Keratinocyte (primary cell): Measurements from ENCODE around the gene INPP5B. TPM values are rescaled to one million over a fixed set of nuclear protein-coding genes. Genes with fewer than 3 reads are reported as not detected.

ENCODE experiments used
- DNase-seq: peaks from one replicate; pipeline ENCODE4 v3.0.0-alpha.2; 2011; ENCODE audit warnings: low read depth, missing footprints, low spot score
- FAIRE-seq: peaks from 2 replicates; lab custom pipeline; 2011; peaks lifted over from hg19 to GRCh38; lab: Jason Lieb, UNC
- H2AFZ ChIP-seq: 2 replicates; pipeline ENCODE4 v1.6.0; 2012; ENCODE audit warnings: low read length, control low read depth, inconsistent platforms; ENCODE audit not compliant: control insufficient read depth
- H3K27ac ChIP-seq: 2 replicates; pipeline ENCODE4 v1.5.1; 2011; ENCODE audit warnings: low read length; ENCODE audit not compliant: control insufficient read depth, insufficient read depth
- H3K27me3 ChIP-seq: 3 replicates; pipeline ENCODE4 v1.6.0; 2011; ENCODE audit warnings: low read length; ENCODE audit not compliant: control insufficient read depth, insufficient read depth; ENCODE audit errors: extremely low read depth
- H3K36me3 ChIP-seq, 2 experiments: 2 replicates in 1 of 2; 3 replicates in 1 of 2; pipeline ENCODE4 v1.5.1; 2011; ENCODE audit warnings: low read length in 2 of 2, mild to moderate bottlenecking in 1 of 2; ENCODE audit not compliant: control insufficient read depth in 2 of 2, insufficient read depth in 2 of 2; ENCODE audit errors: extremely low read depth in 1 of 2
- H3K4me1 ChIP-seq: 3 replicates; pipeline ENCODE4 v1.5.1; 2011; ENCODE audit warnings: low read length; ENCODE audit not compliant: control insufficient read depth, insufficient read depth; ENCODE audit errors: extremely low read depth
- H3K4me2 ChIP-seq: 3 replicates; pipeline ENCODE4 v1.6.0; 2011; ENCODE audit warnings: low read depth, low read length; ENCODE audit not compliant: control insufficient read depth, insufficient read depth; ENCODE audit errors: extremely low read depth
- H3K4me3 ChIP-seq, 3 experiments: fragments of 200-600 bp in 1 of 3; sonication (generic) in 1 of 3; 2 replicates in 2 of 3; 3 replicates in 1 of 3; pipeline ENCODE4 v1.5.1; 2011 to 2016; ENCODE audit warnings: low read length in 3 of 3, mild to moderate bottlenecking in 3 of 3, control low read depth in 2 of 3, inconsistent platforms in 1 of 3, low read depth in 1 of 3, mixed read lengths in 1 of 3, mixed run types in 1 of 3, moderate library complexity in 1 of 3; ENCODE audit not compliant: control insufficient read depth in 2 of 3, insufficient read depth in 2 of 3; ENCODE audit errors: extremely low read depth in 1 of 3
- H3K79me2 ChIP-seq: 2 replicates; pipeline ENCODE4 v1.6.0; 2012; ENCODE audit warnings: low read length; ENCODE audit not compliant: control insufficient read depth, insufficient read depth
- H3K9ac ChIP-seq: 3 replicates; pipeline ENCODE4 v1.6.0; 2011; ENCODE audit warnings: low read length; ENCODE audit not compliant: control insufficient read depth, insufficient read depth; ENCODE audit errors: extremely low read depth
- H3K9me1 ChIP-seq: 3 replicates; pipeline ENCODE4 v1.6.0; 2011; ENCODE audit warnings: low read length; ENCODE audit not compliant: control insufficient read depth, insufficient read depth; ENCODE audit errors: extremely low read depth
- H3K9me3 ChIP-seq: 2 replicates; pipeline ENCODE4 v1.5.1; 2012; ENCODE audit warnings: low read depth, low read length; ENCODE audit not compliant: control insufficient read depth
- H4K20me1 ChIP-seq: 3 replicates; pipeline ENCODE4 v1.6.0; 2011; ENCODE audit warnings: low read length; ENCODE audit not compliant: control insufficient read depth, insufficient read depth; ENCODE audit errors: extremely low read depth
- EZH2 ChIP-seq: IDR thresholded peaks from one replicate; pipeline ENCODE4 v1.6.1; 2012; ENCODE audit warnings: inconsistent platforms, mild to moderate bottlenecking, low read length, moderate library complexity
- dilution Hi-C: fragments of 300-500 bp; cut with MboI; formaldehyde crosslinking; loops from one replicate; pipeline ENCODE4 v1.7.0; 2020; ENCODE audit warnings: low sequenced_read_pairs; ENCODE audit not compliant: extremely low pct_ligation_motif_present
- polyA plus RNA-seq, 5 experiments: library from polyadenylated mRNA; depleted of rRNA in 3 of 5; stranded (reverse) in 3 of 5; stranded (forward) in 1 of 5; unstranded in 1 of 5; fragments of >200 nt; gene quantifications; 1 replicate in 1 of 5; 2 replicates in 3 of 5; 3 replicates in 1 of 5; pipeline versions ENCODE4 v1.2.1 to v1.2.3, GENCODE V29; 2011 to 2012; ENCODE audit warnings: missing spikeins in 2 of 5, low read depth in 1 of 5, low replicate concordance in 1 of 5
- TF ChIP-seq, protein P1 (sequence below), 3 experiments: IDR thresholded peaks in 1 of 3; conservative IDR thresholded peaks in 1 of 3; optimal IDR thresholded peaks in 1 of 3; 2 replicates in 2 of 3; 3 replicates in 1 of 3; pipeline versions ENCODE3 to v1.5.1; 2011; ENCODE audit warnings: low read length in 3 of 3, mild to moderate bottlenecking in 3 of 3, moderate library complexity in 2 of 3, control low read depth in 1 of 3, inconsistent platforms in 1 of 3; ENCODE audit not compliant: insufficient read depth in 2 of 3; ENCODE audit errors: extremely low read depth in 1 of 3

Gene INPP5B
- polyA plus RNA-seq, 1 donor (not counting 4 experiments of a cell fraction or from before 2014, with no cell fraction given) = 6.4 TPM

GRCh38 chr1:37930246-37931101, 16.4 kb downstream of the INPP5B start:
- Histone ChIP-seq H3K27me3 (no peaks in the 10 kb centered on the region), H3K9ac (peak overlapping the region; percentile 3), H3K36me3 (no peaks in the 10 kb centered on the region), H3K4me3 (peak overlapping the region; percentile 76 to 90 (median 88)), H3K9me1 (no peaks in the 10 kb centered on the region), H3K27ac (peak overlapping the region; percentile 70), H3K4me2 (peak overlapping the region; percentile 79), H2AFZ (peak overlapping the region; percentile 91), H3K9me3 (no peaks in the 10 kb centered on the region), H3K79me2 (peaks cover 4% of the 10 kb centered on the region), H3K4me1 (peaks cover 20% of the 10 kb centered on the region), H4K20me1 (no peaks in the 10 kb centered on the region)
- TF ChIP-seq EZH2 = no peak
- TF ChIP-seq, protein P1, sequence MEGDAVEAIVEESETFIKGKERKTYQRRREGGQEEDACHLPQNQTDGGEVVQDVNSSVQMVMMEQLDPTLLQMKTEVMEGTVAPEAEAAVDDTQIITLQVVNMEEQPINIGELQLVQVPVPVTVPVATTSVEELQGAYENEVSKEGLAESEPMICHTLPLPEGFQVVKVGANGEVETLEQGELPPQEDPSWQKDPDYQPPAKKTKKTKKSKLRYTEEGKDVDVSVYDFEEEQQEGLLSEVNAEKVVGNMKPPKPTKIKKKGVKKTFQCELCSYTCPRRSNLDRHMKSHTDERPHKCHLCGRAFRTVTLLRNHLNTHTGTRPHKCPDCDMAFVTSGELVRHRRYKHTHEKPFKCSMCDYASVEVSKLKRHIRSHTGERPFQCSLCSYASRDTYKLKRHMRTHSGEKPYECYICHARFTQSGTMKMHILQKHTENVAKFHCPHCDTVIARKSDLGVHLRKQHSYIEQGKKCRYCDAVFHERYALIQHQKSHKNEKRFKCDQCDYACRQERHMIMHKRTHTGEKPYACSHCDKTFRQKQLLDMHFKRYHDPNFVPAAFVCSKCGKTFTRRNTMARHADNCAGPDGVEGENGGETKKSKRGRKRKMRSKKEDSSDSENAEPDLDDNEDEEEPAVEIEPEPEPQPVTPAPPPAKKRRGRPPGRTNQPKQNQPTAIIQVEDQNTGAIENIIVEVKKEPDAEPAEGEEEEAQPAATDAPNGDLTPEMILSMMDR (optimal IDR thresholded peaks at IDR 0.05 in 1 of 3, IDR thresholded peaks at IDR 0.05 in 1 of 3, conservative IDR thresholded peaks at IDR 0.05 in 1 of 3; ENCODE audit: extremely low read depth in 1 of 3, insufficient read depth in 2 of 3, low read length in 3 of 3) = no peak
- DNase-seq (no peak), FAIRE-seq (no peak)
- dilution Hi-C loops = no loop called here

DNA sequence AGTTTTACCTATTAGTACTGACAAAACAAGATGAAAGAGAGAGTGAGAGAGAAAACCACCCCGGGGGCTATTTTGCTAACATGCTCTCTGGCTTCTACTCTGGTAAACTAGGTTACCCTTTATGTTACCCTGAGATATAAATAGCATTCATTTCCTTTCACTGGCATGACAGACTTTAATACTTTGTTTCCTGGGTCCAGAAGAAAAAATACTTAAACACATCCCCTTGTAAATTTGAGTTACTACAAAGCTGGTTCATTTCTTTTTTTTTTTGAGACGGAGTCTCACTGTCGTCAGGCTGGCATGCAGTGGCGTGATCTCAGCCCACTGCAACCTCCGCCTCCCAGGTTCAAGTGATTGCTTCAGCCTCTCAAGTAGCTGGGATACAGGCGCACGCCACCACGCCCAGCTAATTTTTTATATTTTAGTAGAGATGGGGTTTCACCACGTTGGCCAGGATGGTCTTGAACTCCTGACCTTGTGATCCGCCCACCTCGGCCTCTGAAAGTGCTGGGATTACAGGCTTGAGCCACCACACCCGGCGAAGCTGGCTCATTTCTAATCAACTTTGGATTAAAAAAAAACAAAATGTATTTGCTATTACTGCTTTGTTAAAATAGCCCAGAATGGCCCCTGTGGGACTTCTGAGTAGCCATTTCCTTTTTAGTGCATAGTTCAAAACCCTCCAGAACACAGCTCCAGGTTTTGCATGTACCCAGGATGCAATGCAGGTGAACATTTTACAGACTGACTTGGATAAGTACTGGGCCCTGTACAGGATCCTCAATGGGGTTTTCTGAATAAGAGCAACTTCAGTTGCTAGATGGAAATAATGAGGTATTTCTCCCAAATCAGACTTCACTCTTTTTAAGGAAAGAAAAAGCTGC, 20.6 kb downstream of the INPP5B start:
- dilution Hi-C loops = no loop called here
- Histone ChIP-seq H4K20me1 (no peaks in the 10 kb centered on the region), H2AFZ (no peak overlapping the region), H3K27ac (no peak overlapping the region), H3K27me3 (no peaks in the 10 kb centered on the region), H3K4me2 (no peak overlapping the region), H3K4me1 (peaks cover 5% of the 10 kb centered on the region), H3K9me3 (no peaks in the 10 kb centered on the region), H3K4me3 (no peak overlapping the region), H3K9ac (no peak overlapping the region), H3K9me1 (no peaks in the 10 kb centered on the region), H3K36me3 (no peaks in the 10 kb centered on the region), H3K79me2 (peaks cover 4% of the 10 kb centered on the region)
- no peak for TF ChIP-seq EZH2
- TF ChIP-seq, protein P1 (optimal IDR thresholded peaks at IDR 0.05 in 1 of 3, IDR thresholded peaks at IDR 0.05 in 1 of 3, conservative IDR thresholded peaks at IDR 0.05 in 1 of 3; ENCODE audit: extremely low read depth in 1 of 3, insufficient read depth in 2 of 3, low read length in 3 of 3) = no peak
- DNase-seq (no peak), FAIRE-seq (no peak)
